HL-60 (cell line): Measurements from ENCODE around the gene THAP3.

Experiments used
- DNase-seq, 2 experiments: peaks; one replicate each; pipeline ENCODE4 v3.0.0-alpha.2; 2010 to 2020; ENCODE audit warnings: low read depth in 1 of 2, low spot score in 1 of 2
- H3K27ac ChIP-seq: fragments of 250-450 bp; sonication (Bioruptor Pico); replicated peaks from 2 replicates; pipeline ENCODE4 v1.5.1; 2020; ENCODE audit warnings: mild to moderate bottlenecking, moderate library complexity
- H3K27me3 ChIP-seq: fragments of 250-450 bp; sonication (Bioruptor Pico); 2 replicates; pipeline ENCODE4 v1.5.1; 2021; ENCODE audit warnings: mild to moderate bottlenecking, moderate library complexity; ENCODE audit not compliant: insufficient read depth, poor library complexity, severe bottlenecking
- H3K4me3 ChIP-seq: replicated peaks from 2 replicates; pipeline ENCODE4 v1.5.1; 2011; ENCODE audit warnings: mild to moderate bottlenecking, control low read depth, low read length; ENCODE audit not compliant: insufficient read depth
- CTCF ChIP-seq: IDR thresholded peaks from one replicate; pipeline ENCODE4 v1.5.1; 2011; ENCODE audit warnings: low read length, control low read depth, inconsistent platforms; ENCODE audit not compliant: insufficient read depth
- GABPA ChIP-seq: IDR thresholded peaks from 2 replicates; pipeline ENCODE4 v1.6.1; 2012; ENCODE audit warnings: low read depth
- POLR2AphosphoS5 ChIP-seq: IDR thresholded peaks from 2 replicates; pipeline ENCODE4 v1.6.1; 2012; ENCODE audit warnings: low read depth
- REST ChIP-seq: IDR thresholded peaks from 2 replicates; pipeline ENCODE4 v1.6.1; 2012; ENCODE audit warnings: low read depth; ENCODE audit not compliant: insufficient replicate concordance
- SPI1 ChIP-seq: IDR thresholded peaks from 2 replicates; pipeline ENCODE4 v1.6.1; 2012; ENCODE audit warnings: low read depth, mild to moderate bottlenecking, borderline replicate concordance

Gene THAP3

GRCh38 chr1:6668503-6668902, 43.8 kb downstream of the THAP3 start:
- Histone ChIP-seq H3K27ac (no peak overlapping the region), H3K4me3 (no peak overlapping the region), H3K27me3 (no peaks in the 10 kb centered on the region)
- TF ChIP-seq REST (no peak), POLR2AphosphoS5 (no peak), GABPA (no peak), CTCF (no peak)
- DNase-seq, result no peak

GRCh38 chr1:6672558-6672957, 47.9 kb downstream of the THAP3 start:
- no peak overlapping the region for H3K27ac ChIP-seq
- H3K4me3 ChIP-seq, result no peak overlapping the region
- TF ChIP-seq POLR2AphosphoS5 (no peak), REST (no peak), GABPA (no peak), SPI1 (no peak), CTCF (no peak)
- no peak for DNase-seq
- H3K27me3 ChIP-seq, result no peaks in the 10 kb centered on the region

GRCh38 chr1:6673816-6674398, 49.2 kb downstream of the THAP3 start:
- H3K27ac ChIP-seq, result no peak overlapping the region
- TF ChIP-seq REST, result no peak
- no peak for TF ChIP-seq POLR2AphosphoS5
- TF ChIP-seq SPI1, result no peak
- TF ChIP-seq CTCF, result no peak
- TF ChIP-seq GABPA, result no peak
- no peaks in the 10 kb centered on the region for H3K27me3 ChIP-seq
- no peak for DNase-seq
- H3K4me3 ChIP-seq, result no peak overlapping the region
